Gastrocnemius medialis (tissue), 4 donors: ENCODE data around the gene TMEM240. TPM values are rescaled to one million over a fixed set of nuclear protein-coding genes. Genes with fewer than 3 reads are reported as not detected.
"Not testable (repeated sequence)": the region's sequence is repeated elsewhere in the genome, so short reads cannot be mapped to it uniquely, and the experiment has no call there.

Experiments
- ATAC-seq, 2 donors: fragments of 150-250 bp; one replicate each; pipeline ENCODE4 v1.9.1; 2016
- DNase-seq, 2 donors: peaks; one replicate each; pipeline ENCODE4 v3.0.0-alpha.2; 2019
- H3K27ac ChIP-seq, 4 donors: fragments of 200-600 bp; sonication (generic); 1 replicate in 1 of 4; 2 replicates in 3 of 4; pipeline ENCODE4 v1.5.1; 2016 to 2018; ENCODE audit warnings: mild to moderate bottlenecking in 2 of 4, moderate library complexity in 1 of 4
- H3K27me3 ChIP-seq, 3 donors: fragments of 200-600 bp; sonication (generic) in 2 of 3; 1 replicate in 1 of 3; 2 replicates in 2 of 3; pipeline versions ENCODE4 v1.5.1 to v1.6.0; 2016 to 2019; ENCODE audit warnings: mild to moderate bottlenecking in 1 of 3, moderate library complexity in 1 of 3
- H3K36me3 ChIP-seq, 2 donors: fragments of 200-600 bp; sonication (generic) in 1 of 2; one replicate each; pipeline ENCODE4 v1.5.1; 2017 to 2018
- H3K4me1 ChIP-seq, 2 donors: fragments of 200-600 bp; sonication (generic) in 1 of 2; one replicate each; pipeline ENCODE4 v1.5.1; 2016 to 2017; ENCODE audit warnings: mild to moderate bottlenecking in 2 of 2
- H3K4me3 ChIP-seq, 4 donors: fragments of 200-600 bp; sonication (generic) in 3 of 4; 1 replicate in 1 of 4; 2 replicates in 3 of 4; pipeline ENCODE4 v1.5.1; 2016 to 2019; ENCODE audit warnings: mild to moderate bottlenecking in 2 of 4
- H3K9me3 ChIP-seq, 3 donors: fragments of 200-600 bp; sonication (generic) in 2 of 3; 1 replicate in 1 of 3; 2 replicates in 2 of 3; pipeline ENCODE4 v1.5.1; 2016 to 2019
- POLR2A ChIP-seq, 2 donors: fragments of 450-650 bp; IDR thresholded peaks; one replicate each; pipeline ENCODE4 v1.6.1; 2017; ENCODE audit warnings: antibody characterized with exemption in 2 of 2, mild to moderate bottlenecking in 2 of 2, moderate library complexity in 2 of 2
- in situ Hi-C, 4 donors: fragments of 200-750 bp; cut with MboI; loops; one replicate each; pipeline versions ENCODE4 v1.15.0 to v1.8.0; 2017; ENCODE audit warnings: low sequenced_read_pairs in 4 of 4
- intact Hi-C: fragments of 100-400 bp; cut with DNase I; formaldehyde crosslinking; loops from one replicate; pipeline ENCODE4 v1.15.1; 2023; ENCODE audit warnings: low total_unique reads
- total RNA-seq, 4 donors: library from RNA; depleted of rRNA; stranded (reverse); fragments of >200 nt; gene quantifications; one replicate each; pipeline versions ENCODE4 v1.1.0 to v1.2.3, GENCODE V29; 2016
- TF ChIP-seq, protein P1 (sequence below), 5 experiments: fragments of 450-650 bp in 3 of 5; fragments of 200-600 bp in 2 of 5; sonication (generic) in 2 of 5; IDR thresholded peaks in 4 of 5; conservative IDR thresholded peaks in 1 of 5; 1 replicate in 4 of 5; 2 replicates in 1 of 5; pipeline ENCODE4 v1.5.1; 2016 to 2019; ENCODE audit warnings: antibody characterized with exemption in 5 of 5, mild to moderate bottlenecking in 3 of 5, moderate library complexity in 3 of 5

The TMEM240 gene
- total RNA-seq, 4 donors from 2014 or later = 1.1 to 2.0 (median 1.9) TPM; not detected in 1

DNA sequence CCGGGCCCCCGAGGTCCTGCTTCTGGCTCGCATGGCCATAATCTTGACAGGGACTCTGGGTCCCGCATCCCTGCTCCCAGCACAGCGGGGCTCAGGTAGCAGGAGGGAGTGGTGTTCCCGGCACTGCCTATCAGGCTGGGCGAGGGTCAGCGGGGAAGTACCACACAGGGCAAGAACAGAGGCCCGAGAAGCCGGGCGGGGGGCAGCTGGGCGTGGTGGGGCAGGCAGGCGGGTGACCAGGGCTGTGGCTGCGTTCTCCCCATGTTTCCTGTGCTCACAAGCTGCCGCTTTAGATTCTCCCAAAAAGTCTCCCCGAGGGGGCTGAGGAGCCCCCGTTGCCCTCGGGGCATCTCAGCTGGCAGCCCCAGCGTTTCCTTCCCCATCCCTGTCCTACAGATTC is 50.6 kb downstream of the TMEM240 start:
- in situ Hi-C loops (no loop called here), intact Hi-C loops (no loop called here)
- no peak overlapping the region for H3K4me3 ChIP-seq
- no peak overlapping the region for H3K27ac ChIP-seq
- no peaks in the 10 kb centered on the region for H3K4me1 ChIP-seq
- H3K36me3 ChIP-seq = peaks cover 0 to 79% of the 10 kb centered on the region in 2 donors
- no peaks in the 10 kb centered on the region for H3K27me3 ChIP-seq
- no peaks in the 10 kb centered on the region for H3K9me3 ChIP-seq
- TF ChIP-seq, protein P1, sequence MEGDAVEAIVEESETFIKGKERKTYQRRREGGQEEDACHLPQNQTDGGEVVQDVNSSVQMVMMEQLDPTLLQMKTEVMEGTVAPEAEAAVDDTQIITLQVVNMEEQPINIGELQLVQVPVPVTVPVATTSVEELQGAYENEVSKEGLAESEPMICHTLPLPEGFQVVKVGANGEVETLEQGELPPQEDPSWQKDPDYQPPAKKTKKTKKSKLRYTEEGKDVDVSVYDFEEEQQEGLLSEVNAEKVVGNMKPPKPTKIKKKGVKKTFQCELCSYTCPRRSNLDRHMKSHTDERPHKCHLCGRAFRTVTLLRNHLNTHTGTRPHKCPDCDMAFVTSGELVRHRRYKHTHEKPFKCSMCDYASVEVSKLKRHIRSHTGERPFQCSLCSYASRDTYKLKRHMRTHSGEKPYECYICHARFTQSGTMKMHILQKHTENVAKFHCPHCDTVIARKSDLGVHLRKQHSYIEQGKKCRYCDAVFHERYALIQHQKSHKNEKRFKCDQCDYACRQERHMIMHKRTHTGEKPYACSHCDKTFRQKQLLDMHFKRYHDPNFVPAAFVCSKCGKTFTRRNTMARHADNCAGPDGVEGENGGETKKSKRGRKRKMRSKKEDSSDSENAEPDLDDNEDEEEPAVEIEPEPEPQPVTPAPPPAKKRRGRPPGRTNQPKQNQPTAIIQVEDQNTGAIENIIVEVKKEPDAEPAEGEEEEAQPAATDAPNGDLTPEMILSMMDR (IDR thresholded peaks at IDR 0.05 in 4 of 5, conservative IDR thresholded peaks at IDR 0.05 in 1 of 5) = no peak
- no peak for TF ChIP-seq POLR2A (IDR thresholded peaks at IDR 0.05)
- ATAC-seq (no peak), DNase-seq (no peak)

DNA sequence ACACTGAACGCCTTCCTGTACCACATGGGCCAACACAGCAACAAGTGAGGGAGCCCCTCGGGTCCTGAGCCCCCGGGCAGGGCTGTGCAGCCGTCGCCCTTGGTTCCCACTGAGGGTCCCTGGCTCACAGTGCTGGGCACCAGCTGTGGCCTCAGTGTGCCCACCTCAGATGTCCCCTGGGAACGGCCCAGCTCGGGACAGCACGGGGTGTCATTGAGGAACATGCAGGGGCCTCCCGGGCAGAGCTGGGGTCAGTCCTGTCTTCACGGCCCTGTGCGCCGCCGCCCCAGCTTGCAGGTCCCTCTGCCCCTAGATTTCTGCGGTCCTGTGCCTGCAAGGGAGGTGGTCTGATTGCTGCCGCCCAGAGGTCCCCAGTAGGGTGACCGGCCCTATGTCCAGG is 51.2 kb downstream of the TMEM240 start:
- Histone ChIP-seq H3K27ac (no peak overlapping the region), H3K4me3 (no peak overlapping the region), H3K9me3 (no peaks in the 10 kb centered on the region), H3K4me1 (no peaks in the 10 kb centered on the region), H3K27me3 (no peaks in the 10 kb centered on the region), H3K36me3 (peaks cover 0 to 80% of the 10 kb centered on the region in 2 donors)
- in situ Hi-C loops (no loop called here), intact Hi-C loops (no loop called here)
- ATAC-seq = no peak
- DNase-seq = no peak
- no peak for TF ChIP-seq POLR2A (IDR thresholded peaks at IDR 0.05)
- TF ChIP-seq, protein P1 (IDR thresholded peaks at IDR 0.05 in 4 of 5, conservative IDR thresholded peaks at IDR 0.05 in 1 of 5) = no peak

DNA sequence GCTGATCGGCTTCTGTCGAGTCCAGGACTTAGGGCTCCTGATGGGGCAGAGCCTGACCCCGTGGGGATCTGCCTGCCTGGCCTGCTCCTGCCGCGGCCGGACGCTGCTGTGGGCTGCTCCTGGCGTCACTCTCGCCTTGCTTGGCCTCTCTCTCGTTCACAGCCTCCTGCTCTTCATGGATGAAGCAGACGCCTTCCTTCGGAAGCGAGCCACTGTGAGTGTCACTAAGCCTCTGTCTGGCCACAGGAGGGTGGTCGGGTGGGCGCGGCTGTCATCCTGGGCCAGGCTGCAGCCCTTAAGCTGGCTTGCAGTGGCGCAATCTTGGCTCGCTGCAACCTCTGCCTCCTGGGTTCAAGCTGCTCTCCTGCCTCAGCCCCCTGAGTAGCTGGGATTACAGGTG is 52.7 kb downstream of the TMEM240 start:
- no peak overlapping the region for H3K4me3 ChIP-seq
- H3K27ac ChIP-seq = no peak overlapping the region
- DNase-seq (no peak), ATAC-seq (no peak)
- H3K4me1 ChIP-seq = no peaks in the 10 kb centered on the region
- in situ Hi-C loops (no loop called here), intact Hi-C loops (no loop called here)
- no peaks in the 10 kb centered on the region for H3K27me3 ChIP-seq
- H3K9me3 ChIP-seq = no peaks in the 10 kb centered on the region
- H3K36me3 ChIP-seq = peaks cover 0 to 85% of the 10 kb centered on the region in 2 donors
- TF ChIP-seq, protein P1 (IDR thresholded peaks at IDR 0.05 in 4 of 5, conservative IDR thresholded peaks at IDR 0.05 in 1 of 5) = no peak

DNA sequence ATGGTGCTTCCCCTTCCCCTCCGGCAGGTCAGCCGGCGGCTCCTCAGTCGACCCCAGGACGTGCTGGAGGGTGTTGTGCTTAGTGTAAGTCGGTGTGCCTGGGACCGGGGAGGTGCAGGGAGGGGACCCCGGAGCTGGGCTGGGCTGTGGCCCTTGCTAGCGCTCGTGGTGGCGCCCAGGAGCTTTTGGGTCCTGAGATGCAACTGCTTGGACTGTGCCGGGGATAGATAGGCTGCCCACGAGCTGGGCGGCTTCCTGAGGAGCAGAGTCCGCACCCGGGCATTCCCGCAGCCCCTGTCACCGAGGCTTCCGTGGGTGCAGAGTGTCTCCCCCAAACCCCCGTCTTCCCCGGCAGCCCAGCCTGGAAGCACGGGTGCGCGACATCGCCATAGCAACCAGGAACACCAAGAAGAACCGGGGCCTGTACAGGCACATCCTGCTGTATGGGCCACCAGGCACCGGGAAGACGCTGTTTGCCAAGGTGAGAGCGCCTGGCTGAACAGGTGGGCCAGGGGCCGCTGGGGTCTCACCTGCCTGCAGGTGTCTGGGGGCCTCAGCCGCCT is 54.6 kb downstream of the TMEM240 start:
- H3K27me3 ChIP-seq, DNase-seq, H3K4me3 ChIP-seq, intact Hi-C loops, H3K9me3 ChIP-seq, H3K27ac ChIP-seq, ATAC-seq, H3K4me1 ChIP-seq, in situ Hi-C loops: not testable (repeated sequence)
- peaks cover 0 to 72% of the 10 kb centered on the region in 2 donors for H3K36me3 ChIP-seq

DNA sequence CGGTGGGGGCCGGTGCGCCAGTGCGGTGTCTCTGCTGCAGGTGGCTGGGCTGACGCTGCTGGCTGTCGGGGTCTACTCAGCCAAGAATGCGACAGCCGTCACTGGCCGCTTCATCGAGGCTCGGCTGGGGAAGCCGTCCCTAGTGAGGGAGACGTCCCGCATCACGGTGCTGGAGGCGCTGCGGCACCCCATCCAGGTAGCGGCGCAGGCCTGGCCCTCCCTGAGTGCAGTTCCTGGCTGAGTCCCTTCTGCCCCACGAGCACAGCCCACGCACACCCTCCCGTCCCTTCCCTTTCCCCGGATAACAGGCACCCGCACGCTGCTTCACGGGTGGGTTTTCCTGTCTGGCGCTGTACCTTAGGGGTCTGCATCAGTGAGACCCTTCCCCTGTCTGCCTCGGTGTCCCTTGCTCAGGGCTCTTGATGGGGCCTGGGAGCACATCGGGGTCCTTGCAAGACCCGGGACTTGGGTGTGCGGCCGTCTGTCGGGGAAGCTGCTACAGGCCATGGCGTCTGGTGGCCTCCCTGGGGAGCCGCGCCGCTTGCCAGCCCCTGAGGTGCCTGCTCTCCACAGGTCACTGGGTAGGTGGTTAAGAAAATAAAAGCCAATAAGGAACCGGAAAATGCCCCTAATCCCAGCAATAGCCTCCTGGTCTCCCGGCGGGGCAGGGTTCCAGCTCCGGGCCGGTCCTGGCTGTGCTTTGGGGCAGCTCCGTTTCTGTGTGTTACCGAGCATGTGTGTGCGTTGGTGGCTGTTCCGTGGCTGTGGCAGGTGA is 55.3 kb downstream of the TMEM240 start:
- H3K27ac ChIP-seq, intact Hi-C loops, DNase-seq, ATAC-seq, H3K4me3 ChIP-seq, H3K27me3 ChIP-seq, H3K9me3 ChIP-seq, H3K4me1 ChIP-seq, in situ Hi-C loops: not testable (repeated sequence)
- peaks cover 0 to 67% of the 10 kb centered on the region in 2 donors for H3K36me3 ChIP-seq

Other genes with a start within 250 kb of the TMEM240 start
- gene ACAP3, start 232.7 kb downstream of the TMEM240 start, total RNA-seq = 10 to 100 TPM; 18.4 to 31.9 (median 25.8) TPM
- gene PUSL1, start 232.0 kb downstream of the TMEM240 start, total RNA-seq = 10 to 100 TPM in 2 of 4 donors, 1 to 10 TPM in 2; 6.2 to 13.1 (median 9.5) TPM
- gene INTS11, start 216.0 kb downstream of the TMEM240 start, total RNA-seq = 10 to 100 TPM; 74.0 to 94.4 (median 84.7) TPM
- 10 to 100 TPM; 22.7 to 64.9 (median 34.0) TPM for gene CPTP, start 215.8 kb downstream of the TMEM240 start, total RNA-seq
- under 1 TPM in 2 of 4 donors, not detected in 2; 0.20 to 0.44 TPM for gene TAS1R3, start 209.3 kb downstream of the TMEM240 start, total RNA-seq
- 100 to 1,000 TPM; 196 to 311 (median 258) TPM for gene DVL1, start 191.2 kb downstream of the TMEM240 start, total RNA-seq
- 10 to 100 TPM; 13.9 to 41.9 (median 34.2) TPM for gene MXRA8, start 182.1 kb downstream of the TMEM240 start, total RNA-seq
- 100 to 1,000 TPM; 165 to 450 (median 234) TPM for gene AURKAIP1, start 165.4 kb downstream of the TMEM240 start, total RNA-seq
- 10 to 100 TPM; 35.0 to 91.1 (median 43.7) TPM for gene CCNL2, start 141.3 kb downstream of the TMEM240 start, total RNA-seq
- 100 to 1,000 TPM; 167 to 260 (median 203) TPM for gene MRPL20, start 133.3 kb downstream of the TMEM240 start, total RNA-seq
- 1 to 10 TPM in 3 of 4 donors, under 1 TPM in 1; 0.16 to 1.8 (median 1.3) TPM for gene ANKRD65, start 119.3 kb downstream of the TMEM240 start, total RNA-seq
- gene VWA1, start 104.9 kb downstream of the TMEM240 start, total RNA-seq = 1 to 10 TPM; 2.1 to 8.3 (median 6.0) TPM
- gene ATAD3C, start 90.9 kb downstream of the TMEM240 start, total RNA-seq = under 1 TPM in 1 of 4 donors, not detected in 3; 0.07 TPM
- gene ATAD3B, start 68.9 kb downstream of the TMEM240 start, total RNA-seq = 1 to 10 TPM; 3.5 to 7.1 (median 5.9) TPM
- gene ATAD3A, start 28.5 kb downstream of the TMEM240 start, total RNA-seq = 10 to 100 TPM; 22.9 to 47.9 (median 35.6) TPM
- 100 to 1,000 TPM; 141 to 235 (median 208) TPM for gene SSU72, start 34.2 kb upstream of the TMEM240 start, total RNA-seq
- 1 to 10 TPM in 1 of 4 donors, under 1 TPM in 2, not detected in 1; 0.20 to 1.3 (median 0.94) TPM for gene FNDC10, start 59.5 kb upstream of the TMEM240 start, total RNA-seq
- gene MIB2, start 74.9 kb upstream of the TMEM240 start, total RNA-seq = 100 to 1,000 TPM in 2 of 4 donors, 10 to 100 TPM in 2; 66.4 to 154 (median 117) TPM
- under 1 TPM in 1 of 4 donors, not detected in 3; 0.62 TPM for gene MMP23B, start 91.5 kb upstream of the TMEM240 start, total RNA-seq
- 10 to 100 TPM; 19.5 to 49.0 (median 42.2) TPM for gene CDK11B, start 118.4 kb upstream of the TMEM240 start, total RNA-seq
- gene SLC35E2B, start 152.2 kb upstream of the TMEM240 start, total RNA-seq = 10 to 100 TPM; 13.5 to 21.8 (median 15.2) TPM
- gene CDK11A, start 183.7 kb upstream of the TMEM240 start, total RNA-seq = 10 to 100 TPM in 3 of 4 donors, 1 to 10 TPM in 1; 9.0 to 14.6 (median 11.6) TPM
- gene NADK, start 237.8 kb upstream of the TMEM240 start, total RNA-seq = 10 to 100 TPM; 20.1 to 33.1 (median 32.5) TPM